ENCODE results near the gene ANTXR2. TPM values are rescaled to one million over a fixed set of nuclear protein-coding genes. Genes with fewer than 3 reads are reported as not detected.

Gene ANTXR2
- total RNA-seq, 2 experiments from 2014 or later, result 3.0 to 3.6 TPM

DNA sequence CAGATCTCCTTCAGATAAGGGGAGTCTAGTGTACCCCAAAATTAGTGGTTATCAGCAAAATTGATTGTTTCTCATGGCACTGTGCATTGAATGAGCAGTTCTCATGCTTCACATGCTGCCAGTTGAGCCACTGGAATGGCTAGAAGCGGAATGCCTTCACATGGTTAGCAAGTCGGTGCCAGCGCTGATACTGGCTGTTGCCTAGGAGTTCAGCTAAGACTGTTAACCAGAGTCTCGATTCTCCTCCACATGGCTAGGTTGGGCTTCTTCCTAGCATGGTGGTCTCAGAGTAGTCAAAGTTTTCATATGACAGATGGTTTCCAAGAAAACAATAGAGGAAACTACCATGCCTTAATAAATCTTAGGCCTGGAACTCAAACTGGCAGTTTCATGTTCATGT, 12.2 kb downstream of the ANTXR2 start:
- Mint-ChIP-seq H3K36me3 (ENCODE audit: low read depth) (peaks cover 1% of the 10 kb centered on the region), H3K27me3 (no peaks in the 10 kb centered on the region), H3K4me3 (no peak overlapping the region), H3K4me1 (ENCODE audit: low read depth) (peaks cover 39% of the 10 kb centered on the region), H3K9me3 (no peaks in the 10 kb centered on the region), H3K27ac (peak overlapping the region; percentile 5)
- no peak for ATAC-seq
- no peak for DNase-seq
- POLR2A ChIA-PET, result interaction anchor here (2.1 kb wide), 1 partner anchor 11 kb away, joined by 5 read pairs; no protein-coding TSS in a partner anchor
- TF ChIP-seq, protein P1, sequence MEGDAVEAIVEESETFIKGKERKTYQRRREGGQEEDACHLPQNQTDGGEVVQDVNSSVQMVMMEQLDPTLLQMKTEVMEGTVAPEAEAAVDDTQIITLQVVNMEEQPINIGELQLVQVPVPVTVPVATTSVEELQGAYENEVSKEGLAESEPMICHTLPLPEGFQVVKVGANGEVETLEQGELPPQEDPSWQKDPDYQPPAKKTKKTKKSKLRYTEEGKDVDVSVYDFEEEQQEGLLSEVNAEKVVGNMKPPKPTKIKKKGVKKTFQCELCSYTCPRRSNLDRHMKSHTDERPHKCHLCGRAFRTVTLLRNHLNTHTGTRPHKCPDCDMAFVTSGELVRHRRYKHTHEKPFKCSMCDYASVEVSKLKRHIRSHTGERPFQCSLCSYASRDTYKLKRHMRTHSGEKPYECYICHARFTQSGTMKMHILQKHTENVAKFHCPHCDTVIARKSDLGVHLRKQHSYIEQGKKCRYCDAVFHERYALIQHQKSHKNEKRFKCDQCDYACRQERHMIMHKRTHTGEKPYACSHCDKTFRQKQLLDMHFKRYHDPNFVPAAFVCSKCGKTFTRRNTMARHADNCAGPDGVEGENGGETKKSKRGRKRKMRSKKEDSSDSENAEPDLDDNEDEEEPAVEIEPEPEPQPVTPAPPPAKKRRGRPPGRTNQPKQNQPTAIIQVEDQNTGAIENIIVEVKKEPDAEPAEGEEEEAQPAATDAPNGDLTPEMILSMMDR (IDR thresholded peaks at IDR 0.05), result no peak
- CTCF ChIA-PET, result interaction anchor here (1.4 to 1.7 kb wide), 3 partner anchors 35 to 141 kb away, joined by 3 to 4 read pairs (median 3); no protein-coding TSS in a partner anchor
- intact Hi-C loops (cut with micrococcal nuclease), result no loop called here

DNA sequence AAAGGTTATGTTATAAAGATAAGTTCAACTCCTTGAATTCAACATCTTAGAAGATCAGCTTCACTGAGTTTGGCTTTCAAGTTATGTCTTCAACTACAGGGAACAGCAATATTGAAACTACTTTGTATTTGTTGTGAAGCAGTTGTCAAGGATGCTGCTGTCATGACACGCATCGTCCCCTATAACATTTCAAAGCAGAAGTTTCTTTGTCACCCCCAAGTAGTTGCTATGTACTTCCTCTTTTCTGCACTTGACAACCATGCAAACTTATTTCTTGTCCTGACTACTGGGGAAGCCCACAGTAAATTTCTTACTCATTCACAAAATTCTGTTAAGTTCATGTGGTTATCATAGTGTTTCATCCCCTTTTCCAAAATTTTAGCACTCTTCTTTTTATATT, 14.3 kb downstream of the ANTXR2 start:
- intact Hi-C loops (cut with micrococcal nuclease), result loop anchor here (2.0 to 5.0 kb wide), 3 partner anchors 51 to 126 kb away; no protein-coding TSS in a partner anchor
- POLR2A ChIA-PET, result interaction anchor here (1.1 to 1.5 kb wide), 2 partner anchors 14 to 126 kb away, joined by 3 to 7 read pairs; partner anchors contain the start of gene ANTXR2
- ATAC-seq (peak; percentile 92), DNase-seq (peak; percentile 71)
- H3K27me3 Mint-ChIP-seq, result no peaks in the 10 kb centered on the region
- CTCF ChIA-PET, result interaction anchor here (1.1 to 1.4 kb wide), 4 partner anchors 14 to 144 kb away, joined by 4 to 7 read pairs (median 4); no protein-coding TSS in a partner anchor
- TF ChIP-seq, protein P1 (IDR thresholded peaks at IDR 0.05), result no peak
- no peaks in the 10 kb centered on the region for H3K9me3 Mint-ChIP-seq
- H3K4me1 Mint-ChIP-seq (ENCODE audit: low read depth), result peaks cover 42% of the 10 kb centered on the region
- peaks cover 3% of the 10 kb centered on the region for H3K36me3 Mint-ChIP-seq (ENCODE audit: low read depth)
- peak overlapping the region; percentile 94 for H3K27ac Mint-ChIP-seq
- peak overlapping the region; percentile 73 for H3K4me3 Mint-ChIP-seq

DNA sequence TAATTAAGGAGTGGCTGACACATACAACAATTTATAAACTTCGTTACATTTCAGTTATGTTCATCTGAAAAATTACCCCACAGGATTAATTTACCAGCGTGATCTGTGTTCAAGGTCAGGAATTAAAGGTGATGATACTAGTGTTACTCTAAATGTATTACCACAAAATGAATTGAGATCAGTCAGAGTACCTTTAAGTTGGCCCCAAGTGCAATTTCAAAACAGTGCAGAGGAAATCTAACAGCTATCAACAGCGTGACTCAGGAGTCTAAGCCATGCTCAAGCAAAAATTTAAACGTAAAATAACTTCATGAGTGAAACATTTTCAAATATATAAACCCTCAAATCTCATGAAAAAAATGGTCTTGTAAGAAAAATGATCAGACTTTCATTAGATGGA, 18.7 kb downstream of the ANTXR2 start:
- no peak for DNase-seq
- H3K9me3 Mint-ChIP-seq, result no peaks in the 10 kb centered on the region
- H3K27ac Mint-ChIP-seq, result no peak overlapping the region
- H3K4me1 Mint-ChIP-seq (ENCODE audit: low read depth), result peaks cover 30% of the 10 kb centered on the region
- no peaks in the 10 kb centered on the region for H3K27me3 Mint-ChIP-seq
- TF ChIP-seq, protein P1 (IDR thresholded peaks at IDR 0.05), result no peak
- H3K36me3 Mint-ChIP-seq (ENCODE audit: low read depth), result peaks cover 12% of the 10 kb centered on the region
- ChIA-PET CTCF (no interaction called here), POLR2A (no interaction called here)
- H3K4me3 Mint-ChIP-seq, result no peak overlapping the region
- no peak for ATAC-seq
- intact Hi-C loops (cut with micrococcal nuclease), result no loop called here

DNA sequence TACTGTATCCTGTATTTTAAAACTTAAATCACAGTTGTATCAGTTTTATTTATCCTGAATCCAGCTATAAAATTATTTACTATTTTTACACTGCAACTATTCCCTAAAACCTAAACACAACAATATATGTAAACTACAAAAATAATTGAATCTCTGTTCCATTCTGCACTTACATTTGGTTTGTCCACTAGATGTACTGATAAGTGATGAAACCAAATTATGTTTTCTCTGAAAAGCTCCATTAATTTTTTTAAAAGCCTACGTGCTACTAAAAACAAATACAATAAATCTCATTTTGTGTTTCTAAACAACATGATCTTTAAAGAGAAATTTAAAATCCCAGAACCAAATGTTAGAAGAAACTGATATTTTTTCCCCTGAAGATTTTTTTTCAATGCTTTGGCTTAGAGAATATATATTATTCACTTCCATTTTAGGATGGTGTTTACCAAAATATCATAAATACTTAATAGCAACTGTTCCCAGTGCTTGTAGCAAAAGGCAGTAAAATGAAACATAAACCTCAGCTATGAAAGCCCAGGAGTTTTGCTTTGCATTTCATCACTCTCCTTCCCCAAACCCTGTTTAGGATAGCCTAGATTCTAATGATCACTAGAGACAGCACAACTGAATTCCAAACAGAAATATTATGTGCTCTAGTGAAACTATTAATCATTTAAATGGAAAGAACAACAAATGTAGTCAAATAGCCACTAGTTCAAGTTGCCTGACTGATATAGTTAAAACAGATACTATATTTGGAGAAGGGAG, 19.7 kb downstream of the ANTXR2 start:
- no peaks in the 10 kb centered on the region for H3K9me3 Mint-ChIP-seq
- ATAC-seq (no peak), DNase-seq (no peak)
- H3K27me3 Mint-ChIP-seq, result no peaks in the 10 kb centered on the region
- ChIA-PET CTCF (interaction anchor here (1.1 kb wide), 1 partner anchor 148 kb away, joined by 3 read pairs; no protein-coding TSS in a partner anchor), POLR2A (no interaction called here)
- TF ChIP-seq, protein P1 (IDR thresholded peaks at IDR 0.05), result no peak
- intact Hi-C loops (cut with micrococcal nuclease), result no loop called here
- H3K4me3 Mint-ChIP-seq, result no peak overlapping the region
- peak overlapping the region; percentile 5 for H3K27ac Mint-ChIP-seq
- peaks cover 26% of the 10 kb centered on the region for H3K4me1 Mint-ChIP-seq (ENCODE audit: low read depth)
- peaks cover 12% of the 10 kb centered on the region for H3K36me3 Mint-ChIP-seq (ENCODE audit: low read depth)

All from activated CD8-positive, alpha-beta T cell treated with anti-CD3 and anti-CD28 coated beads for 36 hours (primary cell).